Upper lobe of left lung (tissue), 4 donors: Measurements from ENCODE around the gene RBM44.

Source experiments
- EP300 ChIP-seq, 4 donors: sonication (generic); formaldehyde crosslinking; IDR thresholded peaks; one replicate each; pipeline ENCODE4 v1.5.1; 2017; ENCODE audit warnings: antibody characterized with exemption in 4 of 4, control low read depth in 2 of 4
- POLR2A ChIP-seq, 4 donors: fragments of 450-650 bp; IDR thresholded peaks; one replicate each; pipeline ENCODE4 v1.5.1; 2016 to 2017; ENCODE audit warnings: antibody characterized with exemption in 4 of 4, mild to moderate bottlenecking in 2 of 4
- POLR2AphosphoS5 ChIP-seq, 2 donors: sonication (generic); formaldehyde crosslinking; IDR thresholded peaks; one replicate each; pipeline ENCODE4 v1.5.1; 2017; ENCODE audit warnings: antibody characterized with exemption in 2 of 2
- TF ChIP-seq, protein P1 (sequence below), 6 experiments: fragments of 450-650 bp in 4 of 6; fragments of 200-600 bp in 2 of 6; sonication (generic) in 2 of 6; IDR thresholded peaks; one replicate each; pipeline ENCODE4 v1.5.1; 2016 to 2019; ENCODE audit warnings: antibody characterized with exemption in 6 of 6

DNA sequence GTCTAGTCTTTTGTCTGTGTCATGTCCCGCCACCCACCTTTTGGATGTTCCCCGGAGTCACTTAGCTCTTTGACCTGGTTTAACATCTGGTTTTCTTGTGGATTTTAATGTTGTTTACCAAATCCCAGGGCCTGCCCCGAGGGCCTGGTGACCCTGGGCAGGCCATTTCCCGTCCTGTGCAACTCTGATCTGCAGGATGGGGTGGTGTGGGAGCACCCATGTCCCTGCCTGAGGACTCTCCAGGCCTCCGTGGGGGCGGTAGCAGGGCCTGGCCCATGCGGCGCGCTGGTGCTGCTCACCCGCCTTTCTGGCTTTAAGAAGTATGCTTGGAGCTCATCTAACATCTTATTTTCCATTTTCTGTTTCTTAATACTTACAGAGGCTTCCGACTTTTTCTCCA lies 71.5 kb downstream of the RBM44 start:
- TF ChIP-seq, protein P1, sequence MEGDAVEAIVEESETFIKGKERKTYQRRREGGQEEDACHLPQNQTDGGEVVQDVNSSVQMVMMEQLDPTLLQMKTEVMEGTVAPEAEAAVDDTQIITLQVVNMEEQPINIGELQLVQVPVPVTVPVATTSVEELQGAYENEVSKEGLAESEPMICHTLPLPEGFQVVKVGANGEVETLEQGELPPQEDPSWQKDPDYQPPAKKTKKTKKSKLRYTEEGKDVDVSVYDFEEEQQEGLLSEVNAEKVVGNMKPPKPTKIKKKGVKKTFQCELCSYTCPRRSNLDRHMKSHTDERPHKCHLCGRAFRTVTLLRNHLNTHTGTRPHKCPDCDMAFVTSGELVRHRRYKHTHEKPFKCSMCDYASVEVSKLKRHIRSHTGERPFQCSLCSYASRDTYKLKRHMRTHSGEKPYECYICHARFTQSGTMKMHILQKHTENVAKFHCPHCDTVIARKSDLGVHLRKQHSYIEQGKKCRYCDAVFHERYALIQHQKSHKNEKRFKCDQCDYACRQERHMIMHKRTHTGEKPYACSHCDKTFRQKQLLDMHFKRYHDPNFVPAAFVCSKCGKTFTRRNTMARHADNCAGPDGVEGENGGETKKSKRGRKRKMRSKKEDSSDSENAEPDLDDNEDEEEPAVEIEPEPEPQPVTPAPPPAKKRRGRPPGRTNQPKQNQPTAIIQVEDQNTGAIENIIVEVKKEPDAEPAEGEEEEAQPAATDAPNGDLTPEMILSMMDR (IDR thresholded peaks at IDR 0.05) = no peak
- TF ChIP-seq EP300 (IDR thresholded peaks at IDR 0.05) (no peak), POLR2AphosphoS5 (IDR thresholded peaks at IDR 0.05) (no peak), POLR2A (IDR thresholded peaks at IDR 0.05) (no peak)
